ENCODE results near the gene DLK2.

- TF ChIP-seq CTCF (IDR thresholded peaks at IDR 0.05; ENCODE audit: low read depth, low read length, poor library complexity, severe bottlenecking) (no peak), EZH2phosphoT487 (IDR thresholded peaks at IDR 0.05; ENCODE audit: borderline replicate concordance, low read length) (no peak)
Measured at GRCh38 chr6:43469947-43470346, 14.6 kb upstream of the DLK2 start.
